Measurements from ENCODE around the gene NRXN3.

NRXN3 gene

GRCh38 chr14:79570648-79571047 lies 1400.5 kb downstream of the NRXN3 start:
- no peak for DNase-seq

- DNase-seq = no peak
Observed at GRCh38 chr14:79571366-79571765, 1401.2 kb downstream of the NRXN3 start.

GRCh38 chr14:79573486-79573885 lies 1403.3 kb downstream of the NRXN3 start:
- DNase-seq = no peak

- DNase-seq = no peak
Observed at GRCh38 chr14:79575032-79575431, 1404.9 kb downstream of the NRXN3 start.

GRCh38 chr14:79576424-79576823 lies 1406.3 kb downstream of the NRXN3 start:
- DNase-seq = no peak

GRCh38 chr14:79578470-79578869 lies 1408.3 kb downstream of the NRXN3 start:
- no peak for DNase-seq

- no peak for DNase-seq
Observed at GRCh38 chr14:79580414-79580813, 1410.2 kb downstream of the NRXN3 start.

- no peak for DNase-seq
Observed at GRCh38 chr14:79580906-79581305, 1410.7 kb downstream of the NRXN3 start.

- no peak for DNase-seq
Observed at GRCh38 chr14:79581912-79582576, 1411.9 kb downstream of the NRXN3 start.

- DNase-seq = no peak
Observed at GRCh38 chr14:79583738-79584408, 1413.7 kb downstream of the NRXN3 start.

GRCh38 chr14:79584679-79585078 lies 1414.5 kb downstream of the NRXN3 start:
- no peak for DNase-seq

GRCh38 chr14:79585845-79586244 lies 1415.7 kb downstream of the NRXN3 start:
- DNase-seq = no peak

GRCh38 chr14:79586416-79586815 lies 1416.2 kb downstream of the NRXN3 start:
- DNase-seq = no peak

- no peak for DNase-seq
Observed at GRCh38 chr14:79586989-79587598, 1416.9 kb downstream of the NRXN3 start.

GRCh38 chr14:79587875-79588274 lies 1417.7 kb downstream of the NRXN3 start:
- DNase-seq = no peak

- DNase-seq = no peak
Observed at GRCh38 chr14:79588398-79588797, 1418.2 kb downstream of the NRXN3 start.

- no peak for DNase-seq
Observed at GRCh38 chr14:79596551-79596950, 1426.4 kb downstream of the NRXN3 start.

GRCh38 chr14:79597566-79597965 lies 1427.4 kb downstream of the NRXN3 start:
- DNase-seq = no peak

GRCh38 chr14:79598339-79598738 lies 1428.2 kb downstream of the NRXN3 start:
- DNase-seq = no peak

- DNase-seq = no peak
Observed at GRCh38 chr14:79599239-79599638, 1429.1 kb downstream of the NRXN3 start.

- no peak for DNase-seq
Observed at GRCh38 chr14:79600406-79600805, 1430.2 kb downstream of the NRXN3 start.

GRCh38 chr14:79601579-79601978 lies 1431.4 kb downstream of the NRXN3 start:
- DNase-seq = no peak

- no peak for DNase-seq
Observed at GRCh38 chr14:79602045-79602444, 1431.9 kb downstream of the NRXN3 start.

GRCh38 chr14:79602742-79603141 lies 1432.6 kb downstream of the NRXN3 start:
- DNase-seq = no peak

Measured in NCI-H1436 (cell line).